ENCODE measurements around the gene PCBD2.
"Not testable (repeated sequence)": the region's sequence is repeated elsewhere in the genome, so short reads cannot be mapped to it uniquely, and the experiment has no call there.

The PCBD2 gene

GRCh38 chr5:134906811-134907210 lies 1.9 kb downstream of the PCBD2 start:
- no peak for DNase-seq (ENCODE audit: low read depth)

DNA sequence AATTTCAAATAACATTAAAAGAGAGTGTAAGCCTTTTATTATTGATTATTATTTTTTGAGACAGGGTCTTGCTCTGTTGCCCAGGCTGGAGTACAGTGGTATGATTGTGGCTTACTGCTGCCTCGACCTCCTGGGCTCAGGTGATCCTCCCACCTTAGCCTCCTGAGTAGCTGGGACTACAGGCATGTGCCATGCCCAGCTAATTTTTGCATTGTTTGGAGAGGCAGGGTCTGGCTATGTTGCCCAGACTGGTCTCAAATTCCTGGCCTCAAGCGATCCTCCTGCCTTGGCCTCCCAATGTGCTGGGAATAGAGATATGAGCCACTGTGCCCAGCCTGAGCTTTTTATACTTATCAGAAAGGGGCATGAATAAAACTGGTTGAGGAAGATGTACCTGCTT lies 5.8 kb downstream of the PCBD2 start:
- not testable (repeated sequence) for DNase-seq (ENCODE audit: low read depth)

DNA sequence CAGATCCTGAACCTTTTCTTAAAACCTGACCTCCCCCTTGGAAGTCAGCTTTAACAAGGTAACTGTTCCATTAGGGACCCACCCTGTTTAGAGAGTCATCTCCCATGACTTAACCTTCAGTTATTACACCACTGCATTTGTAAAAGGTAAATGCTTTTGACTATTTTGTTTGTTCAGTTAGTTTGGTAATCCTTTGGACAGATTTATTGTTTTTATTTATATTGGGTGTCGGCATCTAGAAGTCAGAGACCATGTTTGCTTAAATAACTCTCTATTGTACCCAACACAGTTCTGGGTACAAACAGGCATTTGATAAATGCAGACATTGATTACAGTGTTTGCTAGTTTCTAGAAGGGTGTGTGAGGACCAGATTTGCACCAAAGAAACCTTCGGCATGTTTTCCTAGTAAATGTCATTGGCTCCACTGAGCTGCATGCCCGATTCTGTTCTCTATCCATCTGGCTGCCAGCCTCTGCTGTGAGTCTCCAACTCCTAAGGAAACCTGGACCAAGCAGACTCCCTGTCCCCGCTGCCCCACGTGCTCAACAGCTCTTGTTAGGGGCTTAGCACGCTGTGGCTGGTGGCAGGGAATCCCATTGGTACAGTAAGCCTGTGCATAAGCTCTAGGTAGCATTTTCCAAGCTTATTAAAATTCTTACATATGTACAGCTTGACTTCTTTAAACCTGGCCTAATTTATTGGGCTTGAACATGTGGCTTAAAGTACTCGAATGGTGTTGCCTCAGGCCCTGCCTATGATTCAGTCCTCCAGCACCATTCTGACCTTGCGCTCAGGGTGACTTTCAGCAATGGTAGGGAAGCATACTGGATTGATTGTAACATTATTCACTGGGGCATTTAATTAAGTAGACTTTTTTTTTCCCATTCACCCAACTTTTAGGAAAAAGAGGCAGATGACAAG lies 6.6 kb downstream of the PCBD2 start:
- DNase-seq (ENCODE audit: low read depth): no peak

DNA sequence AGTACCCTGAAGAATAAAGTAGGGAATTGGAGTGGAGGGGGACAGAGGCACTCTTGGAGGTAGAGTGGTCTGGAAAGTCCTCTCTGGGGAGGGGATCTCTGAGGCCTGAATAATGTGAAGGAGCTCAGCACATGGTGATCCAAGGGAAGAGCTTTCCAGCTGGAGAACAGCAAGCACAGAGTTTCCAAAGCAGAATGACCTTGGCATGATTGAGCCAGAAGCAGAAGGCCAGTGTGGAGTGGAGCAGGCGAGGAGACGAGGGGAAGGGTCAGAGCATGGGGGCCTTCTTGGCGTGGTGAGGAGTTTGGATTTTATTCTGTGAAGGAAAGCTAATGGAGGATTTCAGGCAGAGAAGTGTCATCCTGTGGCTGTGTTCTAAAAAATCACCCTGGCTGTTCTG lies 8.3 kb downstream of the PCBD2 start:
- DNase-seq (ENCODE audit: low read depth): no peak

GRCh38 chr5:134913795-134914194 lies 8.9 kb downstream of the PCBD2 start:
- no peak for DNase-seq (ENCODE audit: low read depth)

GRCh38 chr5:134917070-134917815 lies 12.3 kb downstream of the PCBD2 start:
- DNase-seq (ENCODE audit: low read depth): no peak

DNA sequence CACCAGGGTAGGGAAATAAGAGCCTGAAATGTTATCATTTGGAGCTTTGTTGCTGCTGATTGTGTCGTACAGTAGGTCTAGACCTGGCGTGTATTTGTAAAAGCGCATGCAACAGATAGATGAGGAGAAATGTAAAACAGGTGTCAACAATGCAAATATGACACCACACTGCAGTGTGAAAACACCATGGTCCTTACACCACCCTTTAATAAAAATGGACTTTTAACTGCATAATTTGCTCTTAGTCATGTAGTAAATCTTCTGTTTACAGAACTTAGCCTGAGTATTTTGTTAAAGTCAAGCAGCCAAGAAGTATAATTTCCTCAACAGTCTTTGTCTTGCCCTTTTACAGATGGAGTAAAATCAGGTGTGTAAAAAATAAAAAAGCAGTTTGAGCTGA lies 13.9 kb downstream of the PCBD2 start:
- no peak for DNase-seq (ENCODE audit: low read depth)

DNA sequence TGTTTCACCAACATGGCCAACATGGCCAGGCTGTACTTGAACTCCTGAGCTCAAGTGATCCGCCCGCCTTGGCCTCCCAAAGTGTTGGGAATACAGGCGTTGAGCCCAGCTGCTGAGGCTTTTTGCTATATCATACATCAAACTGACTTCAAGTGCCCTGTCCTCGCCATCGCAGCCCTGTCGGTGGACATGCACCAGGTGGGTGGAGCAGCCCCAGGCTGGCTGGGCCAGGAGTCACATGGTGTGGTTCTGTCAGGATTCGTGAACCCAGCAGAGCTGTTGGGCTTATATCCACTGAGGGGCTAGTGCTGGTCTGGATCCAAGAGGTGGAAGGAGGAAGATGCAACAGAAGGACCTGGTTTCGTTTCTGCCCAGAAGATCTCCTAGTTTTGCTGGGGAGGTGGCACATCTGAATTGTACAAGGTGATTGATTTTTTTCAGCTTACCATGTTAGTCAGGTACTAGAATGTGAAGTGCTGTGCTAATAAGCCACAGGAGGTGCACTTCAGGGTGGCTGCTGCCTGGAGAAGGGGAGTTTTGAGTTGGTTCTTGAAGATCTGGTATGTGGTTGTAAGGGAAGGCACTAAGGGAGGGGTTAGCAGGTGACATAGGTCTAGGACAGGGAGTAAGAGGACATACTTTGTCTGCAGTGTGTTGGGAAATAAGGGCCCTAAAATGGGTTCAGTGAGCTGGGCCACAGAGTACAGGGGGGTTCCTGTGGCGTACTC lies 16.1 kb downstream of the PCBD2 start:
- DNase-seq (ENCODE audit: low read depth): no peak

DNA sequence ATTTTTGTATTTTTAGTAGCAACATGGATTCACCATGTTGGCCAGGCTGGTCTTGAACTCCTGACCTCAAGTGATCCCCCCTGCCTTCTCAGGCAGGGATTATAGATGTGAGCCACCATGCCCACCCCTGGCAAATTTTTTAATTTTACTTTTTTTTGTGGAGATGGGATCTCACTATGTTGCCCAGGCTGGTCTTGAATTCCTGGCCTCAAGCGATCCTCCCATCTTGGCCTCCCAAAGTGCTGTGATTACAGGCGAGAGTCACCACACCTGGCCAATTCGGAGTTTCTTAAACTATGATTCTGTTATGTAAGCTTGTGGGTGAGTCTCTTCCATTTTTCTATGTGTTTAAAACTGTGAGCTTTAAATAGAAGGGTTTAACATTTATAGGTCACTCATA lies 27.6 kb downstream of the PCBD2 start:
- DNase-seq (ENCODE audit: low read depth): no peak

DNA sequence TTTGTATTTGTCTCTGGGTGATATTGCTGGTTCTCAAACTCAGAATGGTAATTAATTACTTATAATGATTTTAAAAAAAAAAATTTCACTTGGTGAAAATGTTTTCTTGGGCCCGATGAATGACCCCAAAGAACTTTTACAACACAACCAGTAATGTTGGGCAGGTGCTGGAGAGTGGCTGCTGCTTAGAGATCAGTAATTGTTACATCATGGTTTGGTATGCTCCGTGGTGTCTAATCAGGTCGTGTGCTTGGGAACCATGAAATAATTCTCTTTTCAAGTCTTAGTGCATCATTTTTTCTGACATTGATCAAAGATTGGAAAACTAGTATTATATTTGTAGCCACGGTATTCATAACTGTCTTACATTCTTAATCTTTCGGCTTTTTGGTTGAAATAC lies 29.3 kb downstream of the PCBD2 start:
- DNase-seq (ENCODE audit: low read depth): no peak

DNA sequence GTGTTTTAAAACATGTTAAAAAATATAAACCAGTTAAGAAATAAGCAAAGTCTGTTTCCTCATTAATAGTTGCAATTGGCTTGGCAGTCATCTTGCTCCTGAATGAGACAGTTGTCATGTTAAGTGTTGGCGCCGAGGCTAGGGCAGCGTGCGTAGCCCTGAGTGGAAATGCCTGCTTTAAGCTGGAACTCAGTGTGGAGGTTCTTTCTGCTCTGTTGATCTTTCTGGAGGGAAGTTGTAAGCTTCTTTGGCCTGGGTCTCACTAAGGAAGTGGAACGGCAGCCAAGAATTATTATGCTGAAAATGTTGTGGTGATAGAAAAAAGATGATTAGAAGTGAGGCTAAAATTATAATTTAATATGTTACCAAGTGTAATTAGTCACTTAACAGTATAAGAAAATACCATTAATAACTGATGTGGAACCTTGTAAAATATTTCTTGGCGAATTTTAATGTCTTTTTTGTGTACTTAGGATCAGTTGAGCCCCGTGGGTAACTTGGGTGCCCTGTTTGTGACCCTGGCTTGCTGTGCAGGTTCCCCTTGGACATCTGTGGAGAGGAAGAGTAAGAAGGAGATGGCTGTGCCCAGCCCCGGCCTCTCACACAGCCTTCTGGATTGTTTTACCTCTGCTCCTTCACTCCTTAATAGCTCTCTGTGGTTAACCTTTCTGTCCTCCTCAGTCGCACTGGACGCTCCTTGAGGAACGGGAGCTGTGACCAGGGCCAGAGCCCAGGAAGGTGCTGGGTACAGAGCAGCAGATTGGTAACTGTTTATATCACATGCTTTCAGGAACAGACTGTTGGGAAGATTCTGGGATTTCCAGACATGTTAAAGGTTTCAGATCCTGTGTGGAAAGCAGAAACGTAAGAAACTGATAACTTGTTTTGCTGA lies 31.0 kb downstream of the PCBD2 start:
- DNase-seq (ENCODE audit: low read depth): no peak

GRCh38 chr5:134937526-134937925 lies 32.6 kb downstream of the PCBD2 start:
- DNase-seq (ENCODE audit: low read depth): no peak

DNA sequence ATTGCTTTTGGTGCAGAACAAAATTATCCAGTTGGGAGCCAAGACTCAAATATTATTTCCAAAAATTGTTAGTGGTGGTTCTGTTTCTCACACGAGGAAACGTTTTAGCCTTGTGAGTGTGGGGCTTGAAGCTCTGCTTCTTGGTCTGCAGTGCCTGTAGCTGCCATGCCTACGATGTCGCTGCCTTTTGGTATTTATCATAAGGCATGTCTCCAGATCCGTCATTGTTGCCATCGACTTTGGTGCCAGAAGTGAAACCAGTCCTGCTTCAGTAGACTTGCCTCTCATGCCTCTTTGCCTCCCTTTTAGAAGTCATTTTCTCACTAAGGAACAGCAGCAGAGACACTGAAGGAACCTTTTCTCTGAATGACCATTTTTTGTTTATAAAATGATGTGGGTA lies 33.1 kb downstream of the PCBD2 start:
- DNase-seq (ENCODE audit: low read depth): no peak

- DNase-seq (ENCODE audit: low read depth): no peak
Measured at GRCh38 chr5:134939500-134939899, 34.6 kb downstream of the PCBD2 start.

- DNase-seq (ENCODE audit: low read depth): no peak
Measured at GRCh38 chr5:134943547-134943946, 38.6 kb downstream of the PCBD2 start.

- no peak for DNase-seq (ENCODE audit: low read depth)
Measured at GRCh38 chr5:134944630-134945029, 39.7 kb downstream of the PCBD2 start.

DNA sequence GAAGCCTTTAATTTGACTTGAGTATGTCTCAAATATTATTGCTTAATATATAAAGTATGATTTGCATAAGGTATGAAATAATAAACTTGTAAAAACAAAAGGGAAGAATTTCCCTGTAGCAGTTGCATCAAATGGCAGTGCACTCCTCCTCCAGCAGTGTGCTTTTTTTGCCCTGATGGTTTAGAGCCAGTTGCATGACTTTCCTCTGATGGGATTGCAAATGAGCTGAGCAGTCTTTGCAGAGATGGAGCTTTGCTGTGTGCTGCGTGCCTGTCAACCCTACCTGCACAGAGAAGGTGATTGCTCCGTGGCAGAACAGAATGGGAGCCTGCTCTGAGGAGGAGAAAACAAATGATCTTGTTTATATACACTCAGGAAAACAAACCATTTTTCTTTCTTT lies 40.1 kb downstream of the PCBD2 start:
- no peak for DNase-seq (ENCODE audit: low read depth)

- peak; percentile 62 for DNase-seq (ENCODE audit: low read depth)
Measured at GRCh38 chr5:134948911-134949310, 44.0 kb downstream of the PCBD2 start.

- no peak for DNase-seq (ENCODE audit: low read depth)
Measured at GRCh38 chr5:134949316-134949715, 44.4 kb downstream of the PCBD2 start.

DNA sequence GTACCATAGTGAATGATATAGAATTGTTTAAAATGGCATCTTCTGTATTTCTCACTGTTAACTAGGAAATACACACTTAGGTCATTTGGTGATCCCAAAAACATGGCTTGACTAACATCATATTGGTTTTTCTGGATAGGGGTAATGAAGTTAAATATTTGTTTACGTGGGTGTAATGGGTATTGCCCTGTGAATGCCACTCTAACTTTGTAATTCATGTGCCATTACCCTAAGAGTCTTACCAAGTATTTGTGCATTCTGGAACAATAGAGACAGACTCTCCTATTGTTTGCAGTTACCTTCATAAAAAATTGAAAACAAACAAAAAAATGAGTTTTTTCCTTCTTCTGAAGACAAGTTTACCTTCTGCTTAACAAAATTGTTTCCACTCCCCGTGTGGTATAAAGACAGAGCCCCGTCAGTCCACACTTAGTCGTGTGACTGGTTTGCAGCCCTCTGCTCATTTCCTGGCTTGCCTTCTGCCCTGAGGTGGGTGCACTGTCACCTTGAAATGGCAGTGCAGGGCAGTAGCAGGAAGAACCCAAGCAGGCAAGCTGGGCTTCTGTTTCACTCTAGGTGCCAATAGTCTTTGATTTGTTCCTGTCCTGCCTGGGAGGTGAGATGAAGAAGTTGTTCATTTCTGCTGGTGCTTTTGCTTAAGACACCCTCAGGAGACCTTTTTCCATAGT lies 53.1 kb downstream of the PCBD2 start:
- DNase-seq (ENCODE audit: low read depth): no peak

DNA sequence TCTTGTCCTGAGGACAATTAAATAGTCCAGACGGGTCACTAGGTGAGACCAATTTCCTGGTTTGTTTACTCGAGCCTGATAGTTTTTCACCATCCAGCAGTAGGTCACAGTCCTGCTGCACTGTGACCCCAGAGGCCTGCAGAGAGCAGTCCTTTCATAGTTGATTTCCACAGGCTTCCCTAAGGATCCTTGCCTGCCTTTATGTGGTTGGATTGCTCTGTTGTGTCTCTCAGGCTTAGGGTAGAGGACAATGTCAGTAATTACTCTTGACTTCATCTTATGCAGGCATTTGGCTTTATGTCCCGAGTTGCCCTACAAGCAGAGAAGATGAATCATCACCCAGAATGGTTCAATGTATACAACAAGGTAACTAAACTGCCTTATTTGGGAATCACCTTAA lies 53.8 kb downstream of the PCBD2 start:
- peak; percentile 13 for DNase-seq (ENCODE audit: low read depth)

Data from iris pigment epithelial cell (primary cell).